Ascending aorta (tissue), 2 donors: Measurements from ENCODE around the gene SLC2A13. TPM values are rescaled to one million over a fixed set of nuclear protein-coding genes. Genes with fewer than 3 reads are reported as not detected.
"Not testable (repeated sequence)": the region's sequence is repeated elsewhere in the genome, so short reads cannot be mapped to it uniquely, and the experiment has no call there.

Experiments
- DNase-seq, 2 donors: peaks; one replicate each; pipeline ENCODE4 v3.0.0-alpha.2; 2019; ENCODE audit warnings: low spot score in 2 of 2
- H3K27ac ChIP-seq, 2 donors: fragments of 200-600 bp; sonication (generic); one replicate each; pipeline ENCODE4 v1.5.1; 2016 to 2017; ENCODE audit warnings: mild to moderate bottlenecking in 1 of 2
- H3K27me3 ChIP-seq: fragments of 200-600 bp; sonication (generic); one replicate; pipeline ENCODE4 v1.5.1; 2017
- H3K36me3 ChIP-seq, 2 donors: fragments of 200-600 bp; sonication (generic); one replicate each; pipeline ENCODE4 v1.5.1; 2016
- H3K4me1 ChIP-seq, 2 donors: fragments of 200-600 bp; sonication (generic); one replicate each; pipeline ENCODE4 v1.5.1; 2016 to 2017; ENCODE audit warnings: mild to moderate bottlenecking in 1 of 2
- H3K4me3 ChIP-seq, 2 donors: fragments of 200-600 bp; sonication (generic); one replicate each; pipeline ENCODE4 v1.5.1; 2016 to 2017; ENCODE audit warnings: mild to moderate bottlenecking in 1 of 2
- H3K9me3 ChIP-seq, 2 donors: fragments of 200-600 bp; sonication (generic); one replicate each; pipeline ENCODE4 v1.5.1; 2016
- intact Hi-C: fragments of 100-400 bp; cut with DNase I; formaldehyde crosslinking; loops from one replicate; pipeline ENCODE4 v1.15.1; 2023
- total RNA-seq: library from RNA; depleted of rRNA; stranded (reverse); fragments of >200 nt; gene quantifications from one replicate; pipeline ENCODE4 v1.1.0, GENCODE V29; 2016
- TF ChIP-seq, protein P1 (sequence below), 3 experiments: fragments of 200-600 bp in 2 of 3; fragments of 450-650 bp in 1 of 3; sonication (generic) in 2 of 3; IDR thresholded peaks; one replicate each; pipeline ENCODE4 v1.5.1; 2016 to 2019; ENCODE audit warnings: antibody characterized with exemption in 3 of 3, mild to moderate bottlenecking in 1 of 3, moderate library complexity in 1 of 3

Gene SLC2A13
- total RNA-seq, 1 donor from 2014 or later: 23.5 TPM

DNA sequence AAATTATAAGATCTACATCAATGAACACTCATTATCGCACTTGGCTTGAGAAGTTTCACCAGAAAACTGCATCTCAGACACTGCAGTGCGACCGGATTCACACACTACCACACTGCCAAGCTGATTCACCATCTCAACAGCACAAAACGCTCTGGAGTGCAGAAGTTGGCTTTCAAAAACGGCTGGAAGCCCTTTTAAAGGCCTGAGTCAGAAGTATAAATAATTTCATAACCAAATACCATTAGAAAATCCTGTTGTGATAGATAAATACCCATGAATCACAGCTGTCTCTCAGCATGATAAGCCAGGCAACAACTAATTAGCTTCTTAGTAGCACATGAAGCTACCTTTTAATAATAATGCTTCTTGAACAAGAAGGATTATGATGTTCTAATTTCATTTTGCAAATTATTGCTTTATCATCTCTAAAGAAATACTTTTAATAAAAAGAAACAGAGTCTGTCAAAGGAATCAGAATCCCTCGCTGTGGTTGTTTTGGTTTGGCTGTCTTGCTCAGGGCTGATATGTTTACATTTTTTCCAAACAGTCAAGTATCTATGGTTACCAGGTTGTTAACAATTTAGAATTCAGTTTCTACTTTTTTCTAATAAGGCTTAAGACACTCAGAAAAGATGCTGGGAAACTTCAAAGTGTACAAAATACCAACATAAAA lies 51.2 kb downstream of the SLC2A13 start:
- TF ChIP-seq, protein P1, sequence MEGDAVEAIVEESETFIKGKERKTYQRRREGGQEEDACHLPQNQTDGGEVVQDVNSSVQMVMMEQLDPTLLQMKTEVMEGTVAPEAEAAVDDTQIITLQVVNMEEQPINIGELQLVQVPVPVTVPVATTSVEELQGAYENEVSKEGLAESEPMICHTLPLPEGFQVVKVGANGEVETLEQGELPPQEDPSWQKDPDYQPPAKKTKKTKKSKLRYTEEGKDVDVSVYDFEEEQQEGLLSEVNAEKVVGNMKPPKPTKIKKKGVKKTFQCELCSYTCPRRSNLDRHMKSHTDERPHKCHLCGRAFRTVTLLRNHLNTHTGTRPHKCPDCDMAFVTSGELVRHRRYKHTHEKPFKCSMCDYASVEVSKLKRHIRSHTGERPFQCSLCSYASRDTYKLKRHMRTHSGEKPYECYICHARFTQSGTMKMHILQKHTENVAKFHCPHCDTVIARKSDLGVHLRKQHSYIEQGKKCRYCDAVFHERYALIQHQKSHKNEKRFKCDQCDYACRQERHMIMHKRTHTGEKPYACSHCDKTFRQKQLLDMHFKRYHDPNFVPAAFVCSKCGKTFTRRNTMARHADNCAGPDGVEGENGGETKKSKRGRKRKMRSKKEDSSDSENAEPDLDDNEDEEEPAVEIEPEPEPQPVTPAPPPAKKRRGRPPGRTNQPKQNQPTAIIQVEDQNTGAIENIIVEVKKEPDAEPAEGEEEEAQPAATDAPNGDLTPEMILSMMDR (IDR thresholded peaks at IDR 0.05): no peak
- Histone ChIP-seq H3K36me3 (no peaks in the 10 kb centered on the region), H3K9me3 (no peaks in the 10 kb centered on the region), H3K27ac (no peak overlapping the region), H3K4me3 (no peak overlapping the region), H3K27me3 (no peaks in the 10 kb centered on the region), H3K4me1 (no peaks in the 10 kb centered on the region)
- intact Hi-C loops: loop anchor here (5.0 kb wide), 1 partner anchor 42 kb away; no protein-coding TSS in a partner anchor
- peak in 1 of 2 donors; percentile 66 for DNase-seq

DNA sequence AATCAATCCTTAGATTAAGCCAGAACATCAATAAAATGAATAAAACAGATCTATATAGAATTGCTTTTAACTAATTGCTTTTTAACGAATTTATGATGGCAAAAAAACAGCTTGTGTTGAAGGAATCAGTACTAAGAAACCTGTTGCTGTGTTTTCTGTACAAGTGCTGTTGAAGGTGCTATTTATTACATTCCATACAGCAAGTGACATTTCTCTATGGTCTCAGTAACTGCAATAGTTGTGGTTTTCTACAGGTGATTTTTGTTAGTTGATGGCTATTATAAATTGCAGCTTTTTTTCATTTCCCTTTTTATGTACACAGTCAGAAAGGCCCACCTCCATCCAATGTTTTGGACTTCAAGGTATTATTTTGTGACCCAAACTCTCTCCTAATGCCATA lies 56.6 kb downstream of the SLC2A13 start:
- intact Hi-C loops: no loop called here
- H3K27me3 ChIP-seq: no peaks in the 10 kb centered on the region
- H3K36me3 ChIP-seq: no peaks in the 10 kb centered on the region
- TF ChIP-seq, protein P1 (IDR thresholded peaks at IDR 0.05): no peak
- no peaks in the 10 kb centered on the region for H3K9me3 ChIP-seq
- no peak for DNase-seq
- H3K27ac ChIP-seq: no peak overlapping the region
- no peaks in the 10 kb centered on the region for H3K4me1 ChIP-seq
- H3K4me3 ChIP-seq: no peak overlapping the region

DNA sequence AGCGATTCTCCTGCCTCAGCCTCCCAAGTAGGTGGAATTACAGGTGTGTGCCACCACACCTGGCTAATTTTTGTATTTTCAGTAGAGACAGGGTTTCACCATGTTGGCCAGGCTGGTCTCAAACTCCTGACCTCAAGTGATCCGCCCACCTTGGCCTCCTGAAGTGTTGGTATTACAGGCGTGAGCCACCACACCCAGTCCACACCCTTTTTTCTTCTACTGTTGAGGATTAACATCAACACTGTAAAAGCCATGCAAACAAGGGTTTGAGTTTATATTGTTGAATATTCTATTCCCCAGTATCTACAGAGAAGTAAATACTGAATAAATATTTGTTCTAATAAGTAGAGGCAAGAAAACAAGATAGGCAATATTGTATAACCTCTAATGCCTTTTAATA lies 58.9 kb downstream of the SLC2A13 start:
- H3K27me3 ChIP-seq, H3K9me3 ChIP-seq, H3K36me3 ChIP-seq, H3K4me1 ChIP-seq, H3K4me3 ChIP-seq, intact Hi-C loops, H3K27ac ChIP-seq, DNase-seq: not testable (repeated sequence)

DNA sequence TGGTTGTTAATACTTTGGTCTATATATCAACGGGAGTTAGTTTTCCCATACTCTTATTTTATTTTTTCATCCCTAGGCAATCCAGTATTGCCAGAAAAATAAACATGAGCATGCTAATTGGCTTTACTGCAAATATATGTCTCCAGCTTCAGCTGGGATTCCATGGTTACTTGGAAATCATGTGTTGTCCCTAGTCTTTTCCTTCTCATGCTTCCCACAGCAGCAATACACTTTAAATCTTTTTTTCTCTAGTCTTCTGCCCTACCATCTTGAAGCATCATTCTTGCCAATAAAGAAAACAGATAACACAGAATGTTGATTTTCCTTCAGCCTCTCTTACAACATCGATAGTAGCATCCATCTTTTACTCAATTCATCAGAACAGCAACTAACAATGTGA lies 60.2 kb downstream of the SLC2A13 start:
- no peaks in the 10 kb centered on the region for H3K36me3 ChIP-seq
- TF ChIP-seq, protein P1 (IDR thresholded peaks at IDR 0.05): no peak
- H3K27ac ChIP-seq: no peak overlapping the region
- H3K4me1 ChIP-seq: no peaks in the 10 kb centered on the region
- no peaks in the 10 kb centered on the region for H3K27me3 ChIP-seq
- intact Hi-C loops: no loop called here
- no peak overlapping the region for H3K4me3 ChIP-seq
- H3K9me3 ChIP-seq: no peaks in the 10 kb centered on the region
- no peak for DNase-seq

DNA sequence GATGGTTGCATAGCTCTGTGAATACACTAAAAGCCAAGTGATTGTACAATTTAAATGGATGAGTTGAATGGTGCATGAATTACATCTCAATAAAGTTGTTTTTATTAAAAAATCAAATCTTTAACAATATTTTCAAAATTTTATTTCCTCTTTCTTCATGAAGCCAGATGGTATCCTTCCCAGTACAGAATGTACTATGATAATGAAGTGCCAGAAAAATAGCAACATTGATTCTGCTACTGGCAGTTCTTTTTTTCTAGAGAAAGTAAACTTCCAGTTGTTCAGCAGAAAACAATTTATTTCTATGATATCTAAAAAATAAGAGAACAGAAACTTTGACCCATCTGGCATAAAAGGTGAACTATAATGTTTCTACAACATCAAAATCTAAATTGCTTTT lies 61.5 kb downstream of the SLC2A13 start:
- TF ChIP-seq, protein P1 (IDR thresholded peaks at IDR 0.05): no peak
- Histone ChIP-seq H3K4me3 (no peak overlapping the region), H3K27ac (no peak overlapping the region), H3K9me3 (no peaks in the 10 kb centered on the region), H3K36me3 (no peaks in the 10 kb centered on the region), H3K27me3 (no peaks in the 10 kb centered on the region), H3K4me1 (no peaks in the 10 kb centered on the region)
- DNase-seq: no peak
- intact Hi-C loops: no loop called here

DNA sequence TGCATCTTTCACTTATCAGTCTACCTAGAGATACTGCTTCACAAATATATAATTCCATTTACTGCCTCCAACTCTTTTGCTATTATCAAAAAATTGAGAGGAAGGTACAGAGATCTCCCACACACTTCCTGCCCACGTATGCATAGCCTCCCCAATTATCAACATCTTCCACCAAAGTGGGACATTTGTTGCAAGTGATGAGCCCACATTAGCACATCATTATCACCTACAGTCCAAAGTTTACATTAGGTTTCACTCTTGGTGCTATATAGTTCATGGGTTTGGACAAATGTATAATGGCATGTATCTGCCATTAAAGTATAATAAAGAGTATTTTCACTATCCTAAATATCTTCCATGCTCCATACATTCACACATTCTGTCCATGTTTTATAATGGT lies 66.3 kb downstream of the SLC2A13 start:
- Histone ChIP-seq H3K27ac (no peak overlapping the region), H3K36me3 (no peaks in the 10 kb centered on the region), H3K4me1 (no peaks in the 10 kb centered on the region), H3K4me3 (no peak overlapping the region), H3K9me3 (no peaks in the 10 kb centered on the region), H3K27me3 (no peaks in the 10 kb centered on the region)
- DNase-seq: no peak
- TF ChIP-seq, protein P1 (IDR thresholded peaks at IDR 0.05): no peak
- intact Hi-C loops: no loop called here
